Measurements from ENCODE around the gene CMKLR1.

- TF ChIP-seq CTCF (IDR thresholded peaks at IDR 0.05) (no peak), POLR2A (IDR thresholded peaks at IDR 0.05) (no peak)
These were observed 2.2 kb upstream of the CMKLR1 start for GRCh38 chr12:108341356-108341755.

All from lower leg skin (tissue), 3 donors.